Neural cell (in vitro differentiated cells): Measurements from ENCODE around the gene OR5AL1. TPM values are rescaled to one million over a fixed set of nuclear protein-coding genes. Genes with fewer than 3 reads are reported as not detected.

Source experiments
- H2AFZ ChIP-seq: fragments of 200-600, 300-800 bp; sonication (generic), shearing (Covaris generic); 2 replicates; pipeline ENCODE4 v1.6.0; 2014; ENCODE audit warnings: low read depth, mild to moderate bottlenecking, antibody characterized with exemption, low read length, moderate library complexity
- H3F3A ChIP-seq: fragments of 200-600 bp; shearing (Covaris generic); 2 replicates; pipeline ENCODE4 v1.6.1; 2016; ENCODE audit warnings: mild to moderate bottlenecking, moderate library complexity, mixed read lengths, antibody characterized with exemption, low read length; ENCODE audit not compliant: insufficient read depth, poor library complexity, severe bottlenecking
- H3K27ac ChIP-seq: fragments of 200-600, 300-800 bp; sonication (generic), shearing (Covaris generic); 2 replicates; pipeline ENCODE4 v1.5.1; 2014; ENCODE audit warnings: mild to moderate bottlenecking, low read length, moderate library complexity
- H3K27me3 ChIP-seq: fragments of 300-800, 200-600 bp; sonication (generic), shearing (Covaris generic); 2 replicates; pipeline ENCODE4 v1.6.0; 2014; ENCODE audit warnings: mild to moderate bottlenecking, low read depth, low read length, moderate library complexity; ENCODE audit not compliant: insufficient read depth
- H3K36me3 ChIP-seq: fragments of 300-800, 200-600 bp; sonication (generic), shearing (Covaris generic); 2 replicates; pipeline ENCODE4 v1.5.1; 2014; ENCODE audit warnings: mild to moderate bottlenecking, antibody characterized with exemption, low read length, moderate library complexity; ENCODE audit not compliant: insufficient read depth
- H3K4me2 ChIP-seq: fragments of 300-800, 200-600 bp; sonication (generic), shearing (Covaris generic); 2 replicates; pipeline ENCODE4 v1.6.0; 2014; ENCODE audit warnings: mild to moderate bottlenecking, low read length
- H3K4me3 ChIP-seq: fragments of 300-800, 200-600 bp; sonication (generic), shearing (Covaris generic); 2 replicates; pipeline ENCODE4 v1.5.1; 2014; ENCODE audit warnings: mild to moderate bottlenecking, low read length, moderate library complexity
- H3K79me2 ChIP-seq: fragments of 200-600 bp; shearing (Covaris generic); replicated peaks from 2 replicates; pipeline ENCODE4 v1.6.0; 2014; ENCODE audit warnings: mild to moderate bottlenecking, low read length, moderate library complexity; ENCODE audit not compliant: insufficient read depth
- H3K9ac ChIP-seq: fragments of 300-800, 200-600 bp; sonication (generic), shearing (Covaris generic); 2 replicates; pipeline ENCODE4 v1.6.1; 2016; ENCODE audit warnings: mild to moderate bottlenecking, low read length, mixed read lengths
- H3K9me2 ChIP-seq: fragments of 200-600 bp; shearing (Covaris generic); 2 replicates; pipeline ENCODE4 v1.6.1; 2016; ENCODE audit warnings: mild to moderate bottlenecking, low read length, mixed read lengths; ENCODE audit not compliant: insufficient read depth
- H3K9me3 ChIP-seq: fragments of 200-600, 300-800 bp; sonication (generic), shearing (Covaris generic); 2 replicates; pipeline ENCODE4 v1.6.1; 2016; ENCODE audit warnings: mild to moderate bottlenecking, mixed run types, low read length, moderate library complexity, mixed read lengths
- H4K20me1 ChIP-seq: fragments of 200-600 bp; shearing (Covaris generic); 2 replicates; pipeline ENCODE4 v1.6.1; 2016; ENCODE audit warnings: mild to moderate bottlenecking, mixed run types; ENCODE audit not compliant: insufficient read depth
- CTCF ChIP-seq: fragments of 450-650 bp; IDR thresholded peaks from 2 replicates; pipeline ENCODE4 v1.5.1; 2014; ENCODE audit warnings: antibody characterized with exemption, mild to moderate bottlenecking, moderate library complexity; ENCODE audit not compliant: poor library complexity, severe bottlenecking
- EP300 ChIP-seq: fragments of 450-650 bp; conservative IDR thresholded peaks from 2 replicates; pipeline ENCODE4 v1.6.1; 2014; ENCODE audit warnings: antibody characterized with exemption, mild to moderate bottlenecking, moderate library complexity; ENCODE audit not compliant: poor library complexity, severe bottlenecking
- EZH2 ChIP-seq: fragments of 200-600, 300-800 bp; shearing (Covaris generic), sonication (generic); IDR thresholded peaks from 2 replicates; pipeline ENCODE4 v1.6.1; 2014; ENCODE audit warnings: antibody characterized with exemption, low read length, borderline replicate concordance, mild to moderate bottlenecking; ENCODE audit not compliant: insufficient read depth, poor library complexity, severe bottlenecking
- MXI1 ChIP-seq: fragments of 450-650 bp; conservative IDR thresholded peaks from 2 replicates; pipeline ENCODE4 v1.6.1; 2014; ENCODE audit warnings: antibody characterized with exemption, mild to moderate bottlenecking; ENCODE audit not compliant: poor library complexity, severe bottlenecking
- POLR2AphosphoS5 ChIP-seq: IDR thresholded peaks from 2 replicates; pipeline ENCODE4 v1.6.1; 2012
- RAD21 ChIP-seq: fragments of 450-650 bp; conservative IDR thresholded peaks from 2 replicates; pipeline ENCODE4 v1.6.1; 2014; ENCODE audit warnings: antibody characterized with exemption, mild to moderate bottlenecking, moderate library complexity
- REST ChIP-seq: IDR thresholded peaks from 2 replicates; pipeline ENCODE4 v1.6.1; 2012; ENCODE audit warnings: borderline replicate concordance
- SMC3 ChIP-seq: fragments of 450-650 bp; conservative IDR thresholded peaks from 2 replicates; pipeline ENCODE4 v1.6.1; 2014; ENCODE audit warnings: antibody characterized with exemption, mild to moderate bottlenecking, moderate library complexity; ENCODE audit not compliant: poor library complexity
- TAF1 ChIP-seq: IDR thresholded peaks from 2 replicates; pipeline ENCODE4 v1.6.1; 2012; ENCODE audit warnings: low read depth
- polyA plus RNA-seq: library from polyadenylated mRNA; depleted of rRNA; stranded (reverse); fragments of >200 nt; gene quantifications from 2 replicates; pipeline ENCODE4 v1.2.3, GENCODE V29; 2014

The OR5AL1 gene
- polyA plus RNA-seq, 1 donor from 2014 or later: not detected

- H2AFZ ChIP-seq: no peak overlapping the region
- no peaks in the 10 kb centered on the region for H3F3A ChIP-seq
- no peaks in the 10 kb centered on the region for H3K9me3 ChIP-seq
- no peaks in the 10 kb centered on the region for H4K20me1 ChIP-seq
- no peaks in the 10 kb centered on the region for H3K27me3 ChIP-seq
- no peaks in the 10 kb centered on the region for H3K36me3 ChIP-seq
- no peaks in the 10 kb centered on the region for H3K9me2 ChIP-seq
- no peak overlapping the region for H3K4me2 ChIP-seq
- no peak overlapping the region for H3K27ac ChIP-seq
- H3K79me2 ChIP-seq: no peaks in the 10 kb centered on the region
- H3K4me3 ChIP-seq: no peak overlapping the region
- H3K9ac ChIP-seq: no peak overlapping the region
- TF ChIP-seq TAF1 (no peak), RAD21 (no peak), POLR2AphosphoS5 (no peak), EP300 (no peak), SMC3 (no peak), EZH2 (no peak), REST (no peak), MXI1 (no peak), CTCF (no peak)
Observed at GRCh38 chr11:56380120-56380519, 32.4 kb upstream of the OR5AL1 start.

- no peaks in the 10 kb centered on the region for H4K20me1 ChIP-seq
- no peak overlapping the region for H3K27ac ChIP-seq
- no peak overlapping the region for H3K4me2 ChIP-seq
- no peak overlapping the region for H3K9ac ChIP-seq
- H3K4me3 ChIP-seq: no peak overlapping the region
- no peaks in the 10 kb centered on the region for H3K9me3 ChIP-seq
- H3K79me2 ChIP-seq: no peaks in the 10 kb centered on the region
- H3K36me3 ChIP-seq: no peaks in the 10 kb centered on the region
- no peak overlapping the region for H2AFZ ChIP-seq
- TF ChIP-seq CTCF (no peak), EP300 (no peak), POLR2AphosphoS5 (no peak), MXI1 (no peak), SMC3 (no peak), REST (no peak), TAF1 (no peak), RAD21 (no peak), EZH2 (no peak)
- no peaks in the 10 kb centered on the region for H3F3A ChIP-seq
- H3K27me3 ChIP-seq: no peaks in the 10 kb centered on the region
- H3K9me2 ChIP-seq: no peaks in the 10 kb centered on the region
Observed at GRCh38 chr11:56394381-56394780, 18.1 kb upstream of the OR5AL1 start.
